K562 (cell line): ENCODE measurements around the gene ALKBH4. TPM values are rescaled to one million over a fixed set of nuclear protein-coding genes. Genes with fewer than 3 reads are reported as not detected.
A peak's percentile ranks its signal among the peaks of the same experiment; 100 is the strongest.

ENCODE experiments used
- EHMT2 ChIP-seq: fragments of 450-650 bp; IDR thresholded peaks from 2 replicates; pipeline ENCODE4 v1.6.1; 2018; ENCODE audit warnings: antibody characterized with exemption
- GATA2 ChIP-seq: sonication (generic); formaldehyde crosslinking; IDR thresholded peaks from 2 replicates; pipeline ENCODE4 v1.4.0; 2020; ENCODE audit warnings: mild to moderate bottlenecking, missing genetic modification reagents
- GATAD2A ChIP-seq: fragments of 450-650 bp; IDR thresholded peaks from 2 replicates; pipeline ENCODE4 v1.6.1; 2017
- JUND ChIP-seq, 2 experiments: IDR thresholded peaks; 2 replicates in 1 of 2; 3 replicates in 1 of 2; pipeline ENCODE4 v1.6.1; 2011; ENCODE audit warnings: borderline replicate concordance in 2 of 2, low read depth in 2 of 2, low read length in 2 of 2, improper control_type of control experiment in 1 of 2, missing biosample characterization in 1 of 2, missing genetic modification characterization in 1 of 2, missing genetic modification reagents in 1 of 2
- MEF2A ChIP-seq: IDR thresholded peaks from 2 replicates; pipeline ENCODE4 v1.6.1; 2011; ENCODE audit warnings: low read depth, mild to moderate bottlenecking, low read length, moderate library complexity; ENCODE audit not compliant: control insufficient read depth
- MLLT1 ChIP-seq, 2 experiments: fragments of 450-650 bp; IDR thresholded peaks; 2 replicates each; pipeline ENCODE4 v1.6.1; 2016
- NEUROD1 ChIP-seq: fragments of 150-350 bp; IDR thresholded peaks from 2 replicates; pipeline ENCODE4 v1.6.1; 2014; ENCODE audit warnings: borderline replicate concordance, low read length, low read depth; ENCODE audit not compliant: partially characterized antibody
- ZBTB8A ChIP-seq: fragments of 450-650 bp; IDR thresholded peaks from 2 replicates; pipeline ENCODE4 v1.6.1; 2018; ENCODE audit warnings: mild to moderate bottlenecking, moderate library complexity; ENCODE audit not compliant: partially characterized antibody
- ZNF324 ChIP-seq: fragments of 250-450 bp; sonication (Bioruptor Pico); IDR thresholded peaks from 2 replicates; pipeline ENCODE4 v1.4.0; 2020; ENCODE audit warnings: mild to moderate bottlenecking
- ZNF507 ChIP-seq: conservative IDR thresholded peaks from 2 replicates; pipeline ENCODE4 v1.6.1; 2017; ENCODE audit warnings: missing genetic modification characterization, missing compliant biosample characterization
- ZNF512 ChIP-seq: IDR thresholded peaks from 2 replicates; pipeline ENCODE4 v1.6.1; 2016; ENCODE audit warnings: missing genetic modification characterization, missing compliant biosample characterization
- polyA plus RNA-seq, 8 experiments: library from polyadenylated mRNA; depleted of rRNA in 4 of 8; stranded (reverse) in 5 of 8; unstranded in 3 of 8; fragments of >200 nt; fragmentation: Nextera tagmentation in 2 of 8; fragmentation: Illumina TruSeq in 1 of 8; extraction: Ambion mirVana in 2 of 8; extraction: Trizol in 1 of 8; gene quantifications; 2 replicates each; pipeline versions ENCODE4 v1.2.1 to v1.2.3, GENCODE V29; 2011 to 2014; ENCODE audit warnings: inconsistent platforms in 1 of 8, missing spikeins in 1 of 8
- total RNA-seq, 7 experiments: library from RNA; depleted of rRNA in 6 of 7; stranded (reverse); fragments of >200 nt in 6 of 7; fragmentation: Illumina TruSeq in 2 of 7; extraction: Trizol in 2 of 7; gene quantifications; 2 replicates each; pipeline versions ENCODE4 v1.2.1 to v1.2.3, GENCODE V29; 2011 to 2021; ENCODE audit warnings: low replicate concordance in 1 of 7
- TF ChIP-seq, protein P1 (sequence below): fragments of 250-450 bp; sonication (Bioruptor Pico); IDR thresholded peaks from 2 replicates; pipeline ENCODE4 v1.5.0; 2021
- TF ChIP-seq, protein P2 (sequence below): sonication (generic); formaldehyde crosslinking; IDR thresholded peaks from 2 replicates; pipeline ENCODE4 v1.9.0; 2022; ENCODE audit warnings: mild to moderate bottlenecking, missing genetic modification reagents

The ALKBH4 gene
- total and polyA plus RNA-seq, 9 of the 15 experiments (the other 6 are each of a cell fraction or from before 2014, with no cell fraction given): 4.6 to 21.4 (median 11.8) TPM

DNA sequence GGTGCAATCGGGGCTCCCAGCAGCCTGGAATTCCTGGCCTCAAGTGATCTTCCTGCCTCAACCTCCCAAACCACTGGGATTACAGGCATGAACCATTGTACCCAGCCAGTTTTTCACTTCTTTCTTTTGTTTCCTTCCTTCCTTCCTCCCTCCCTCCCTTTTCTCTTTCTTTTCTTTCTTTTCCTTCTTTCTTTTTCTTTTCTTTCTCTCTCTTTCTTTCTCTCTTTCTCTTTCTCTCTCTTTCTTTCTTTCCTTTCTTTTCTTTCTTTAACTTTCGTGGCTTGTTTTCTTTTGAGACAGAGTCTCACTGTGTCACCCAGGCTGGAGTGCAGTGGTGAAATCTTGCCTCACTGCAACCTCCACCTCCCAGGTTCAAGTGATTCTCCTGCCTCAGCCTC lies 19.0 kb downstream of the ALKBH4 start (continued):
- no peak for TF ChIP-seq MEF2A
- no peak for TF ChIP-seq GATAD2A
- TF ChIP-seq ZNF512 (tag): peak; percentile 90
- no peak for TF ChIP-seq NEUROD1
- no peak for TF ChIP-seq ZNF507 (tag)
- TF ChIP-seq EHMT2: no peak
- TF ChIP-seq, protein P1, sequence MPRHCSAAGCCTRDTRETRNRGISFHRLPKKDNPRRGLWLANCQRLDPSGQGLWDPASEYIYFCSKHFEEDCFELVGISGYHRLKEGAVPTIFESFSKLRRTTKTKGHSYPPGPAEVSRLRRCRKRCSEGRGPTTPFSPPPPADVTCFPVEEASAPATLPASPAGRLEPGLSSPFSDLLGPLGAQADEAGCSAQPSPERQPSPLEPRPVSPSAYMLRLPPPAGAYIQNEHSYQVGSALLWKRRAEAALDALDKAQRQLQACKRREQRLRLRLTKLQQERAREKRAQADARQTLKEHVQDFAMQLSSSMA (CRISPR knock-in tag): no peak
- TF ChIP-seq, protein P2, sequence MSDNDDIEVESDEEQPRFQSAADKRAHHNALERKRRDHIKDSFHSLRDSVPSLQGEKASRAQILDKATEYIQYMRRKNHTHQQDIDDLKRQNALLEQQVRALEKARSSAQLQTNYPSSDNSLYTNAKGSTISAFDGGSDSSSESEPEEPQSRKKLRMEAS (CRISPR knock-in tag): no peak
- no peak for TF ChIP-seq JUND (IDR thresholded peaks at IDR 0.05; ENCODE audit: borderline replicate concordance, low read depth, low read length)
- no peak for TF ChIP-seq JUND (tag; IDR thresholded peaks at IDR 0.05; ENCODE audit: borderline replicate concordance, low read depth, low read length)
- no peak for TF ChIP-seq ZBTB8A
- no peak for TF ChIP-seq GATA2
- no peak for TF ChIP-seq ZNF324 (CRISPR knock-in tag)
- TF ChIP-seq MLLT1 (IDR thresholded peaks at IDR 0.05): peak; percentile 18 to 68; a peak in 1 of 4 replicates
- TF ChIP-seq, all 486 proteins: peak for 4
